Choroid plexus epithelial cell (primary cell): ENCODE results near the gene SIGLEC1.

Source experiments
- DNase-seq: peaks from one replicate; pipeline ENCODE4 v3.0.0-alpha.2; 2010; ENCODE audit warnings: low read depth
- H3K4me3 ChIP-seq: 2 replicates; pipeline ENCODE4 v1.5.1; 2011; ENCODE audit warnings: low read depth, mild to moderate bottlenecking, control low read depth, low read length, moderate library complexity
- TF ChIP-seq, protein P1 (sequence below): conservative IDR thresholded peaks from 2 replicates; pipeline ENCODE4 v1.5.1; 2011; ENCODE audit warnings: low read depth, mild to moderate bottlenecking, control low read depth, inconsistent platforms, low read length, moderate library complexity

SIGLEC1 gene

DNA sequence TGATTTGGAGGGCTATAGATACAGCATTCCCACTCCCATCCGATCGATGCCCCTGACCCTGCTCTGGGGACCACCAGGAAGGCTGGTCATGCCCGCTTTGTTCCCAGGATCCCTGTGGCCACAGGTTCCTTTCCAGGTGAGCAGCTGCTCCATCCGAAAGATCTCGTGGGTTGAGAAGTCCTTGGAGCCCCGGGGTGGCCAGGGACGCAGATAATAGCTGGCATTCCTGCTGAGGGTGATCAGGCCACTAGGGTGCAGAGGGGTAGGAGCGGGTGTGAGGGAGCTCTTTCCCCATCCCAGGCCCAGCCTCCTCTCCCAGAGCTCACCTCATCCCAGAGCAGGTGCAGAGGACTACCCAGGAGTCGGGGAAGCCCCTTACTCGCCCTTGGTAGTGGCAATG is 38.0 kb downstream of the SIGLEC1 start:
- DNase-seq: no peak
- TF ChIP-seq, protein P1, sequence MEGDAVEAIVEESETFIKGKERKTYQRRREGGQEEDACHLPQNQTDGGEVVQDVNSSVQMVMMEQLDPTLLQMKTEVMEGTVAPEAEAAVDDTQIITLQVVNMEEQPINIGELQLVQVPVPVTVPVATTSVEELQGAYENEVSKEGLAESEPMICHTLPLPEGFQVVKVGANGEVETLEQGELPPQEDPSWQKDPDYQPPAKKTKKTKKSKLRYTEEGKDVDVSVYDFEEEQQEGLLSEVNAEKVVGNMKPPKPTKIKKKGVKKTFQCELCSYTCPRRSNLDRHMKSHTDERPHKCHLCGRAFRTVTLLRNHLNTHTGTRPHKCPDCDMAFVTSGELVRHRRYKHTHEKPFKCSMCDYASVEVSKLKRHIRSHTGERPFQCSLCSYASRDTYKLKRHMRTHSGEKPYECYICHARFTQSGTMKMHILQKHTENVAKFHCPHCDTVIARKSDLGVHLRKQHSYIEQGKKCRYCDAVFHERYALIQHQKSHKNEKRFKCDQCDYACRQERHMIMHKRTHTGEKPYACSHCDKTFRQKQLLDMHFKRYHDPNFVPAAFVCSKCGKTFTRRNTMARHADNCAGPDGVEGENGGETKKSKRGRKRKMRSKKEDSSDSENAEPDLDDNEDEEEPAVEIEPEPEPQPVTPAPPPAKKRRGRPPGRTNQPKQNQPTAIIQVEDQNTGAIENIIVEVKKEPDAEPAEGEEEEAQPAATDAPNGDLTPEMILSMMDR: no peak
- H3K4me3 ChIP-seq: no peak overlapping the region

DNA sequence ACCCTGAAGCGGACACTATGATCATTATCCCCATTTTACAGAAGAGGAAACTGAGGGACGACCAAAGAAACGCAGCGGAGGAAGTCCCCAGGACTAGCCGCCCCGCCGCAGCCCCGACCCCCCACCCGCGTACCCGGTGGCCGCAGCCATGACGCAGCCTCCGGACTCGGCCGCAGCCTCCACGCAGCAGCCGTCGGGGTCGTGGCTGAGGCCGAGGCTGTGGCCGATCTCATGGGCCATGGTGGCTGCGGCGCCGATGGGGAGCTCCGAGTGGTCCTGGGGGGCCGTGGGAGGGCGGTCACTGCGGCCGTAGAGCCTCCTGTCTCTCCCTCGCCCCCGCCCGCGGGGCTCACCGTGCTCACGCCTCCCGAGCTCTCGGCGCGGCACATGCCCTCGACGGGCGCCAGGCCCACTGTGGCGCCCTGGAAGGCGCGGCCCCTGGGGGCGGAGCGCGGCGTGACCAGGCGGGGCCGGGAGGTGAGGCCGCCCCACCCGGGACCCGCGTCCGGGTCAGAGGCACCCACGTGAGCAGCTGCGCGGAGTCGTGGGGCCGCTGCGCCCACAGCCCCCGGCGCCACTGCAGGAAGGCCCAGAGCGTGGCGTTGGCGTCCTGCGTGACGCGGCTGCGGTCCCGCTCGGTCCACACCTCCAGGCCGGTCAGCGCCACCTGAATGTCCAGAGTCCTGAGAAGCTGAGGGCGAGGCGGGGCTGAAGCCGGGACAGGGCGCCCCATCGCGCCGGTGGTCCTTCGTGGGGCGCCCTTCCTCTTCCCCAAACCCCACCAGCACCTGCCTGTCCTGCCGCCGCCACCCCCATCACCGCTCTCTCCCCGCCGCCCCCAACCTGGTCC is 39.0 kb downstream of the SIGLEC1 start:
- TF ChIP-seq, protein P1: no peak
- no peak for DNase-seq
- no peak overlapping the region for H3K4me3 ChIP-seq

DNA sequence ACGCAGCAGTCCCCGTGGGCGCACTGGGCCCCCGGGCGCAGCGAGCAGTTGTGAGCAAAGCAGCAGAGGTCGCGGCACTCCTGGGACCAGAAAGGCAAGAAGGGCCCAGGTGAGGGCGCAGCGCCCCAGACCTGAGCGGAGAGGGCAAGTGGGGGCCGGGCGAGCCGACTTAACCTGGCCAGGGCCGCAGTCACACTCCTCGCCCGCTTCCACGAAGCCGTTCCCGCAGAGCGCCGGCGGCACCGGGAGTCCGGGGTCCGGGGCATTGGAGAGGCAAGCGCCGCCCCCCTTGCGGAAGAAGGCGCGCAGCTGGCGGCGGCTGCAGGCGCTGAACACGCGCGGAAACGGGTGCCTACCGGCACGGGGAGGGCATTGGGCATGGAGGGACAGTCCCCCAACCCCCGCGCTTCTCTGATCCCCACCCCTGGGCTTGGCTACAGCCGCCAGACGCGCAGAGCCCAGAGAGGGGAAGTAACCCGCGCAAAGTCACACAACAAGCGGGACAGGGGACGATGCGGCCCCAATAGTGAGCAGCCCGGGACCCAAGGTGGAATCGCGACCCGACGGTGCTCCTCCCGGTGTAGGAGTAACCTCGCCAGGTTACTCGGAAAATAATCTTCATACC is 39.7 kb downstream of the SIGLEC1 start:
- no peak for DNase-seq
- TF ChIP-seq, protein P1: no peak
- H3K4me3 ChIP-seq: no peak overlapping the region

DNA sequence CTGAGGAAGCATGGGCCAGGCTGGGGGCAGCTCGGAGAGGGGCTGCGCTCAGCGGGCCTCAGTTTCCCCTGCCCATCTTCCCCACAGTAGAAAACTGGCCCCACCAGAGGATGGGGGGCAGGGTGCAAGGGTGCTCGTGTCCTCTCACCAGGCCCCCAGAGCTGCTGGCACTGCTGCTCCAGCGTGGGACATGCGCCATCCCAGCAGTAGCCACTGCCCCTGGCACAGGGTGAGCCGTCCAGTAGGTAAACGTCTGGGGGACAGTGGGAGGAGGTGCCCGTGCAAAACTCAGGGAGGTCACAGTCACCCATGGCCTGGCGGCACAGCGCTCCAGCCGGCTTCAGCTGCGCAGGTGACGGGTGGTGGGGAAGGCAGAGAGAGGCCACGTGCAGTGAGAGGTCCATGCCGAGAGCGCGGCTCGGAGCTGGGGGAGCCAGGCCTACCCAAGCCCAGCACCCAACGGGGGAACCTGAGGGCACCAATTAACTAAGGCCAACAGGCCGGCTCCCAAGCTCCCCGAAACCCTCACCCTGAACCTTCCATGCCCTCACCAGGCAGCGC is 40.3 kb downstream of the SIGLEC1 start:
- TF ChIP-seq, protein P1: no peak
- no peak for DNase-seq
- H3K4me3 ChIP-seq: no peak overlapping the region

GRCh38 chr20:3670945-3671344 is 41.5 kb downstream of the SIGLEC1 start:
- H3K4me3 ChIP-seq: no peak overlapping the region
- TF ChIP-seq, protein P1: no peak
- no peak for DNase-seq

DNA sequence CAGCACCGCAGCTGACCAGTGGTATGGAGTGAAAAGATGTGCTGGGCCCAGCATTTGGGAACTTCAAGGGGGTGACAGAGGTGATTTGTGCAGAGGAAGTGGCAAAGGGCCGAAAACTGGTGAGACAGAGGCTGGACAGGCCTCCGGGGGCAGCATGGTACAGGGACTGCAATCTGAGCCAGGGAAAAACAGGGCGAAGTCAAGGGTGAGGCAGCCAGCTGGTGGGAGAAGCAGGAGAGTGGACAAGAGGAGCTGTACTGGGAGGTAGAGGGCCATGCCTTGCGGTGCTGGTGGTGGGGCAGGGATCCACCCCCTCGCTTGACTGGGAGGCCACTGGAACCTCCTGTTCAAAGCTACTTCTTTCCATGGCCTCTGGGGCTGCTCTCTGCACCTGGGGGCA is 41.9 kb downstream of the SIGLEC1 start:
- no peak for DNase-seq
- H3K4me3 ChIP-seq: no peak overlapping the region

More for the DNA sequence above, 41.9 kb downstream of the SIGLEC1 start:
- TF ChIP-seq, protein P1: peak; percentile 25
